Measurements from ENCODE around the gene MMP10.
"Not testable (repeated sequence)": the region's sequence is repeated elsewhere in the genome, so short reads cannot be mapped to it uniquely, and the experiment has no call there.

MMP10 gene

GRCh38 chr11:102783016-102783415 is 2.6 kb upstream of the MMP10 start:
- no peak for DNase-seq

DNA sequence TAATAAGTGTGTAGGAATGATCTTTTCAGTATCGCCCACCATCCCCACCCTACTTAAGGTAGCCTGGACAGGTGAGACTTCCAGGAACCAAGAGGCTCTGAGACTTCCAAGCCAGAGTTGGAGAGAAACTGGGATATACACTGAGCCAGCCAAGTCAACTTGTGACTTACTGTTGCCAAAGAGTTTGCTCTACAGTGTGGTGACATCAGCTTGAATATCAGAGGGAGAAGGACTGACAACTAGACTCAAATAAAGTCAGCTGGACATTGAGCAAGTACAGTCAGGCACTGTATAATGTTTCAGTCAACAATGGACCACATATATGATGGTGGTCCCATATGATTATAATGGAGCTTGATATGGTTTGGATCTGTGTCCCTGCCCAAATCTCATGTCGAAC is 1.2 kb upstream of the MMP10 start:
- no peak for DNase-seq

DNA sequence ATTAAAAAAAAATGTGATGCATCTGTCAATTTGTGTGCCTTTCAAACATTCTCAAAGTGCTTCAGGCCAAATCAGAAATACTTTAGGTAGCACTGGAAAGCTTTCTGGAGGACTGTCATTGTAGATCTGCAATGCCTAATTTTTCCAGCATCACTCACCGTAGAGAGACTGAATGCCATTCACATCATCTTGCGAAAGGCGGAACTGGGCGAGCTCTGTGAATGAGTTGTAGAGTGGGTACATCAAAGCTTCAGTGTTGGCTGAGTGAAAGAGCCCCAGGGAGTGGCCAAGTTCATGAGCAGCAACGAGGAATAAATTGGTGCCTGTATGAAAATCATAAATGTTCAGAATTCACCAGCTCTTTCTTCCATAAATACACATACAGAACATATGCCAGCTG is 4.0 kb downstream of the MMP10 start:
- DNase-seq: no peak

GRCh38 chr11:102773386-102773785 is 7.0 kb downstream of the MMP10 start:
- DNase-seq: no peak

GRCh38 chr11:102771351-102771750 is 9.1 kb downstream of the MMP10 start:
- no peak for DNase-seq

GRCh38 chr11:102770191-102770590 is 10.2 kb downstream of the MMP10 start:
- no peak for DNase-seq

- no peak for DNase-seq
These were observed 12.6 kb downstream of the MMP10 start for GRCh38 chr11:102767800-102768199.

DNA sequence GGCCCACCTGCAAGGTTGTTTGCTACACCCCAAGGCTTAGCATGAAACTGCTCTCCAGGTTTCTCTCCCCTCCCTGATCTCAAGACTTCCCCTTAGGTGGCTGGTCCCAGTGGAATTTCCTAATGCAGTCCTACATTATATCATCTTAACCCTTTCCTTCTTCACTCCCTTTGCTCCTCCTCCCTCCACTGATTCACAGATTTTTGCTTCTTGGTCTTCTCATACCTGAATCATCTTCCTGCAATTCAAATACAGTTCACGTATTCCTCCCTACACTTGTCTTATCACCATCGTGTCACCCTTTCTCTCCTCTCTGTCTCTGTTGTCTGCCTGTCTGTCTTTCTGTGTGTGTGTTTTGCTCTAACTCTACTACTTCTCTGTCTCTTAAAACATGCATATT is 17.0 kb downstream of the MMP10 start:
- DNase-seq: no peak

DNA sequence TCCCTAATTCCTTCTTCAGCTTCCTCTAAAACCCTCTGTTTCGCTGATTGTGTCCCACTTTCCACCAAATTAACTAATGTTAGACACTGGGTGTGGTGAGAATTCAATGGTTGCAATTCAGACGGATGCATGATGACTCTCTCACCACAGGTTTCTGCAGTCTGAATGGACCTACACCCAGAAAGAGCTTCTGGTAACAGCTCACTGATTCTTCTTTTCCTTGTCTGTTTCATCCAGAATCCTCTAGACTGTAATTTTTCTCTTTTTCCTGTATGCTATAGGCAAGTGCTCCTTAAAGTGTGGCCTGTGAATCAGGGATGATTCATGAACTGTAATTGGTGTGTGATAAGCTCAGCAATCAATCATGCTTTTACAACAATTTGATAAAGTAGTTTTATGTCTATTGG is 18.1 kb downstream of the MMP10 start:
- DNase-seq: no peak

- no peak for DNase-seq
These were observed 18.7 kb downstream of the MMP10 start for GRCh38 chr11:102761646-102762238.

DNA sequence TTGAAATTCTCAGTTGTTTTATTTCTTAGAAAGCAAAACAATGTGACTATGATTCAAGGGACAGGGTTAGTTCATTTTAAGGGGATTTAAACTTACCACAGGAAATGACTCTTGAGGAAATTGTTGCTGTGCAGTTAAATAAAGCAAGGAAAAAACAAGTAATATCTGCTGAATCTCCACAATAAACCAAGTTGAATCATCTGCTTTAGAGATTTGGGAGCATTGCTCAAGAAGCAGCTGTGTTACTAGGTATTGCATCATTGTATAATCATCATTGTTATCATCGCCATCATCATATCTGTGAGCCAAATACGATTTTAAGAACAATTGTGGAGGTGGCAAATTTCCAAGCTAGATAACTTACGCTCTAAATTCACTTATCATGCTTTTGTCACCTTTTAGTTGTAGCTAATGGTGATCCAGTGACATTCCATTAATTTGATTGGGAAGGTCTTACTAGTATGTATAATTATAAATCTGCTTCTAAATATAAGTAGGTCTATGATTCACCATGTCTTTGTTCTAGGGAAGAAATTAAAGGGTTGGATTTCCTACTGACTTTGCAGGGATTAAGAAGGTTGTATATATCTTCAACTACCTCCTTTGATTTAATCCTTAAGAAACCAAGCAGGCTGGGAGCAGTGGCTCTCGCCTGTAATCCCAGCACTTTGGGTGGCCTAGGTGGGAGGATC is 19.9 kb downstream of the MMP10 start:
- DNase-seq: peak in 1 of 5 donors; percentile 15

GRCh38 chr11:102757823-102758549 is 22.4 kb downstream of the MMP10 start:
- DNase-seq: no peak

DNA sequence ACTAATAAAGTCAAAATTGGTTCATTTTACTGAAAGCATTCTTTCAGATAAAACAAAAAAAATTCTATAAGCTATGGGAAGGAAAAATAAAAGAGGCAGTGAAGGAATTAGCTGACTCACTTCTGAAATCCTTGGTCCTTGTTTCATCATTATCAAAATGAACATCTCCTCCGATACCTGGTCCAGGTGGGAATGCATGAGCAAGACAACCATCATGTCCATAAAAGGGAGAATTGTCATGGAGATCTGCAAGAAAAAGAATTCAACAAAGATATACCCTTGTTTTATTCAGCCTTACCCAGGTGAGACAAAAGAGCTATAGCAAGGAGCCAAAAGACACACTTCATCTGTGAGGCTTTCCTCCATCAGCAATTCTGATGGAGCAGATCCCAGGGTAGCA is 27.2 kb downstream of the MMP10 start:
- DNase-seq: no peak

- no peak for DNase-seq
These were observed 28.8 kb downstream of the MMP10 start for GRCh38 chr11:102751673-102752072.

GRCh38 chr11:102749101-102749722 is 31.2 kb downstream of the MMP10 start:
- no peak for DNase-seq

GRCh38 chr11:102746746-102747578 is 33.5 kb downstream of the MMP10 start:
- DNase-seq: not testable (repeated sequence)

DNA sequence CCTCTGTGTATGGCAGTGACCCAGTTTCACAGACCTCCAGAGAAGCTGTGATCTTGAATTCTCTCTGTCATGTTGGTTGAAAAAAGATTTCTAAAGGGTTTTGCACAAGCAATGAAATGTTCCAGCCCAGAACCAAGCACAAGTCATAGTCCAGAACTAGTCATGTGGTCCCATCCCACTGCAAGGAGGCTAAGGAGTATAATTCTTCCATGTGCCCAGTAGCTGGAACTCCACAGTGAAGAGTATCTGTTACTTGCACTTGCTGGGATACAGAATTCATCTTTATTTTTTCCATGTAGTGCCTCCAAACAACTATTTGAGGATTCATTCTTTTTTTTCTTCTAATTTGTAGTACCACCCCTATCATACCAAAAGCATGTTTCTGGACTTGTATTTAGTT is 45.8 kb downstream of the MMP10 start:
- no peak for DNase-seq

- DNase-seq: peak in 2 of 5 donors; percentile 1 to 34
These were observed 47.1 kb downstream of the MMP10 start for GRCh38 chr11:102733232-102733875.

- not testable (repeated sequence) for DNase-seq
These were observed 49.5 kb downstream of the MMP10 start for GRCh38 chr11:102730944-102731343.

GRCh38 chr11:102729849-102730815 is 50.3 kb downstream of the MMP10 start:
- DNase-seq: no peak

DNA sequence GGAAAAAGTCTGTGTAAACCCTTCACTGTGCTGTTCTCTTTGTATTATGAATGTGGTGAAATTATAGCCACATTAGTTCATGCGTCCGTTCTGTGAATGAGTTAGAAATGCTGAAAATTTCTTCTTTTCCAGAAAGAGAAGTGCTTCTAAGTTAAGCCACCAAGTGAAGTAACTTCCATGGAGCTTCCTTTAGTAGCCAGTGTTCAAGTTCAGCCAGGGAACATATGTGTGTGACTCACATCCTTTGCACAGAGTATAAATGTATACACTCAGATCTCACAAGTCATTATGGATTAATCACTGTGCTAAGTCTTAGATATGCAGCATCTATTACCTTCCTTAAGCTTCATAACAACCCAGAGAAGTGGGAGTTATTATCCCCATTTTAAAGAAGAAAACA is 52.5 kb downstream of the MMP10 start:
- DNase-seq: no peak

All from T-helper 1 cell (primary cell).